HG03097 (cell line): ENCODE measurements around the gene OR5F1.

Experiments
- ATAC-seq: cut with Tn5 transposase; IDR thresholded peaks from one replicate; pipeline ENCODE4 v1.9.1; 2021; ENCODE audit not compliant: unreplicated experiment, low FRiP score

The OR5F1 gene

DNA sequence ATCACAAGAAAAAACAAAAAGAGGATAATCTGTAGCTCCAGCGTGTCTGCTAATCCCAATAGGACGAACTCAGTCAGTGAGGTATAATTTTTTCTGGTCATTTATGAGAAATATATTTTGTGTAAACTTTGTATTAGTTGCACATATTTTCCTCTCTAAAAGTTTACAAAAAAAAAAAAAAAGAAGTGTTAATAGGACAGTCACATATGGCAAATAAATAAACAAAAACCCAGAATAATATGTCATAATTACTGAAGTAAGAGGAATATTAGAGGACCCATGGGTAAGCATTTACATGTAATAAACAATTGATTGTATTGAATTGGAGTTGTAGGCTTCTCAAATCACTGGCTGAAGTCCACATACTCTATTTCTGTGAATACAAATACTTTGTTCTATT is at the start of gene OR5F1:
Gene OR5F1, minus strand, starts transcription at position 101 of the 400 bp plus-strand sequence. Its CDS starts 0 bp downstream, at position 101.
- no peak for ATAC-seq

DNA sequence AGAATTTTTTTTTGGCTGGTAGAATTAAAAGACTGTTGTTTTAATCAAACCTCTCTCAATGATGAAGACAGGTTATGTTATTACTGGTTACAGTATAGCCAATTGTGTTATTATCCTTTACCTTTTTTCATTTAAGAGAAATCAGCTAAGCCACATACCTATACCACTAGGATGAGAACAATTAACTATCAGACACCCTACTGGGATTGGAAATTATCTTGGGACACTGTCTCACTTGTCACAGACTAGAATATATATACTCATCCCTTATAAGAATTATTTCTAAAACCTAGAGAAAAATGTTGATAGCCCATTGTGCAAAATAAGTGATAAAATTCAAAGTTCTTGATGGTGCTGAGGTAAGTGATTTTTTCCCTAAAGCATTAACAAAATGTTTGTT is 32.9 kb upstream of the OR5F1 start, which contains the start of gene OR5AS1:
Gene OR5AS1, plus strand, starts transcription at position 301 of the 400 bp plus-strand sequence. CDS start 2,765 bp downstream, outside the sequence.
- ATAC-seq = no peak

DNA sequence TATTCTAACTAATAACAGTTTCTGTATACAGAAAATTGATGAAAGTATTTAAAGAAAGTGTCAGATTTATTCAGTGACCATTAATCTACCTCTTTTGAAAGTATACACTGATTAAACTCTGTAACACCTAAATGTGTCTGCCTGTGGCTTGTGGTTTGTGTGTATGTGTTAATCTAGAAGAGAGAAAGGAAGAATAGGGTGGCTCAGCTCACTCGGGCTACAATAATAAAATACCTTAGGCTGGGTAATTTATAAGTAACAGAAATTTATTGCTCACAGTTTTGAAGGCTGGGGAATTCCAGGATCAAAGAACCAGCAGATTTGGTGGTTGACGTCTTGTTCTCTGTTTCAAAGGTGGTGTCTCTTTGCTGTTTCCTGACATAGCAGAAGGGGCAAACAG is 19.4 kb upstream of the OR5F1 start:
- ATAC-seq = no peak

DNA sequence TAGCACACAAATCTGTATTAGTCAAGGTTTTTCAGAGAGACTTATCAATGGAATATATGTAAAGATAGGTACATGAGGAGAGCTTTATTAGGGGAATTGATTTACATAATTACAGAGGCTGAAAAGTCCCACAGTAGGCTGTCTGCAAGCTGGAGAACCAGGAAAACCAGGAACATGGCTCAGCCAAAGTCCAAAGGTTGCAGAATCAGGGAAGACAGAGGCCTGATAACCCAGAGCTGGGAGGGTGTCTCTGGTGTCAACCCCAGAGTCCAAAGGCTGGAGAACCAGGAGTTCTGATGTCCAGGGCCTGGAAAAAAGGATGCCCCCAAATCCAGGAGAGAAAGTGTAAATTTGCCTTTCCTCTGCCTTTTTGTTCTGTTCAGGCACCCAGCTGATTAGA is 16.3 kb upstream of the OR5F1 start:
- no peak for ATAC-seq

DNA sequence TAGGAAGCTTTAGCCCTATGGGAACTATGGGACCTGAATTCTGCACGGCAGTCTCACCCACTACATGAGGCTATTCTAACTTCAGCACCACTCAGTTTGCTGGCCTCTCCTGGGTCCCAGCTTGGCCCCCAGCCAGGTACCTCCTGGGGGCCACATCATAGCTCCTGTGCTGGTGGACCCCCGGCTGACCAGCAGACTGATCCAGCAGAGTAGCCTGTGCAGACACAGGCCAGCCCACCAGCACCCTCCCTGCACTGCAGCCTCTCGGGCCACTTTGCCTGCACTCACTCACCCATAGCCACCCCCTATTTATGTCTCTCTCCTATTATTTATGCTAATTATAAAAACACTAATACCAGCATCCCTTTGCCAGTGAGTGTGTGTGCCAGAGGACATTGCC is 23.5 kb downstream of the OR5F1 start:
- ATAC-seq = no peak

DNA sequence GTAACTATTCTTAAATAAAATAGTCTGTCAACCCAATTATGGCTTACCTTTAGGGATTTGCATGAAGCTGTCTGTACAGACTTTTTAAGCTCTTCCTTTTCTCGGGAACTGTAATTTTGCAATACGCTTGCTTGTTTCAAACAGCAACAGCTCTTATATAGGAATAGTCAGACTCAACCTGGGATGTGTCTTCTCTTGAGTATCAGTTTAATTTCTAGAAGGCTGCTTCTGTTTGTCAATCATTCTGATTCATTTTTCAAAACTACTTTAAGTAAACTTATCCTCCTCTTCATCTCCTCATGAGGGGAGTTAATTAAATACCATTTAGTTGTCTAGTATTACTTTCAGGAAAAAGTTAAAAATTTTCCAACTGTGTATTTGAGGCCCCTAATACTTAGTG is 24.6 kb downstream of the OR5F1 start, which contains the start of gene OR10AG1:
Gene OR10AG1, minus strand, starts transcription at position 101 of the 400 bp plus-strand sequence. Its CDS starts 38 bp downstream, at position 63.
- ATAC-seq = no peak

DNA sequence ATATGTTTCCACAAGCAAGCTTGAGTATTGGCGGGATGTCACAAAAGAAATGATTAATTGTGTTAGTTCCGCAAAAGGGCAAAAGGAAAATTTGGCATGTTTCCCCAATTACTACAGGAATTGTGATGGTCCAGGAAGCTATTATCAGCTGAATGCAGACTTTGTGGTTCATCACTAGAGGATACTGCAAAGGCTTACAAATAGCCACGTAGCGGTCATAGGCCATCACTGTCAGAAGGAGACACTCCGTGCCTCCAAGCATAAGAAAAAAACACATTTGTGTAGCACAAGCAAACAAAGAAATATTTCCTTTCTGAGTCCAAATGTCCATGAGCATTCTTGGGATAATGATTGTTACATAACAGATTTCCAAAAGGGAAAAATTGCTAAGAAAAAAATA is 26.5 kb downstream of the OR5F1 start:
- ATAC-seq = no peak

DNA sequence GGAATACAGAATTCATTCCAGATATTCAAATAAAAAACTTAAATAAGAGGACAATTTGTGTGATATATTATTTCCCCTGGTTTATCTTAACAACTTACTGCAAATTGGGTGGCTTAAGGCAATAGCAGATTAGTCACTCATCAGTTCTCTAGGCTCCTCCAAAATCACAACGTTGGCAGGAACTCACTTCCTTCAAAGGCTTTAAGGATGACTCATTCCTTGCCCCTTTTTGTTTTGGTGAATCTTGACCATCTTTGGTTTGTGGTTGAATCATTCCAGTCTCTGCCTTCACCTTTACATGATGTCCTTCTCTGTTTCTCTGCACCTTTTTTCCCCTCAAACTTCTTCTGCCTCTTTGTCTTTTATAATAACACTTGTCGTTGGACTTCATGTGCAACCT is 28.0 kb downstream of the OR5F1 start:
- no peak for ATAC-seq

DNA sequence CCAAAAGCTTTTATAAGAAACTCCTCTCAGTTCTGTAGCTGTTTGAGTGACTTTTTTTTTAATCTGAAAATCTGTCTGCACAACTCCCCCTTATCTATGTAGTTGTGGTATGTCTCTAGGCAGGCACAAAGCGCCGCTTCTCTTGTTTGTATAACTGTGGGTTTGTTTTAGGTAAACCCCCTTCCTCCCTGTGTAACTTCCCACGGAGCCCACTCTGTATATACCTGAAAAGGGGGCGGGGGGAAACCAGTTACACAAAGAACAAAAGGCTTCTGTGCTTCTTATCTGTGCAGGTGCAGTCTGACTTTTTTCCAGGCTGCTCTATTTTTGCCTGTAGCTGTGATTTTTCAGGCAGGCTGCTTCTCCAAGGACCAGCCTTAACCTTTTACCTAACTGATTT is 37.9 kb downstream of the OR5F1 start:
- no peak for ATAC-seq

DNA sequence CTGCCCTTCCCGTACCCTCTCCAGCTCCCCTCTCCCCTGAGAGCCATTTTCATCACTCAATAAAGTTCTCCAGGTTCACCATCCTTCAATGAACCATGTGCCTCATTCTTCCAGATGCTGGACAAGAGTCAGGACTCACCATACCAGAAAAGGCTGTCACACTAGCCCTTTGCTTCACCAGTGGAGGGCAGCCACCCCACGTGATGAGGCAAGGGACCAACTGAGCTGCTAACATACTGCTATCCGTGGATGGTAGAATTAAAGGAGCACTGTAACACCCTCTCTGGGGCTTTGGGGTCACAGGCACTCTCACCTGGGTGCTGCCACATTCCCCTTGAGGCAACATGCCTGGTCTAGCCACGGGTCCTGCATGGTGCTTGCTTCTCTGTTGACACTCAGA is 45.1 kb downstream of the OR5F1 start:
- ATAC-seq = no peak
